Panc1 (cell line): Measurements from ENCODE around the gene SAMD4A. TPM values are rescaled to one million over a fixed set of nuclear protein-coding genes. Genes with fewer than 3 reads are reported as not detected.

Source experiments
- ATAC-seq: fragments of 200-7000 bp; cut with Tn5 transposase; 2 replicates; pipeline ENCODE4 v1.9.1; 2020; ENCODE audit warnings: mild to moderate bottlenecking, moderate library complexity
- BruUV-seq: library from RNA; stranded (reverse); fragments of 400-500 nt; replicated peaks from 2 replicates; lab custom pipeline; 2021; lab: Mats Ljungman, UMichigan
- CTCF ChIA-PET: fragments of 300-600 bp; sonication (Branson Sonifier 250); formaldehyde crosslinking; loops from one replicate; lab custom pipeline; 2022; ENCODE audit warnings: antibody characterized with exemption; lab: Charles Lee
- POLR2A ChIA-PET: fragments of 300-600 bp; sonication (Branson Sonifier 250); formaldehyde crosslinking; loops from one replicate; lab custom pipeline; 2022; ENCODE audit warnings: antibody characterized with exemption; lab: Charles Lee
- DNase-seq: peaks from one replicate; pipeline ENCODE4 v3.0.0-alpha.2; 2010; ENCODE audit warnings: low read depth, low spot score
- H3K27ac ChIP-seq: 2 replicates; pipeline ENCODE4 v1.5.1; 2011; ENCODE audit warnings: mild to moderate bottlenecking, low read length, inconsistent platforms
- H3K27me3 ChIP-seq: fragments of 200-500 bp; sonication (Bioruptor generic); 2 replicates; pipeline ENCODE4 v1.6.0; 2014; ENCODE audit warnings: low read length, inconsistent platforms; ENCODE audit not compliant: control insufficient read depth, insufficient read depth
- H3K36me3 ChIP-seq: fragments of 200-500 bp; sonication (Bioruptor generic); 2 replicates; pipeline ENCODE4 v1.5.1; 2014; ENCODE audit warnings: inconsistent platforms, mild to moderate bottlenecking, low read length, moderate library complexity; ENCODE audit not compliant: control insufficient read depth, insufficient read depth
- H3K4me1 ChIP-seq: 2 replicates; pipeline ENCODE4 v1.5.1; 2011; ENCODE audit warnings: inconsistent platforms, mild to moderate bottlenecking, low read length, moderate library complexity; ENCODE audit not compliant: control insufficient read depth, insufficient read depth
- H3K4me3 ChIP-seq, 2 experiments: 2 replicates each; pipeline ENCODE4 v1.5.1; 2011 to 2012; ENCODE audit warnings: low read depth in 2 of 2, low read length in 2 of 2, mild to moderate bottlenecking in 2 of 2, inconsistent platforms in 1 of 2, moderate library complexity in 1 of 2
- H3K9me3 ChIP-seq: fragments of 200-500 bp; sonication (Bioruptor generic); 2 replicates; pipeline ENCODE4 v1.5.1; 2014; ENCODE audit warnings: low read depth, mild to moderate bottlenecking, inconsistent platforms, low read length, moderate library complexity; ENCODE audit not compliant: control insufficient read depth, insufficient read depth
- POLR2AphosphoS5 ChIP-seq: IDR thresholded peaks from 2 replicates; pipeline ENCODE4 v1.6.1; 2012; ENCODE audit warnings: mild to moderate bottlenecking, low read depth, low read length, moderate library complexity
- SIN3A ChIP-seq: IDR thresholded peaks from 2 replicates; pipeline ENCODE4 v1.6.1; 2012; ENCODE audit warnings: low read depth, mild to moderate bottlenecking, low read length, moderate library complexity, borderline replicate concordance; ENCODE audit not compliant: insufficient read depth
- TCF7L2 ChIP-seq: IDR thresholded peaks from 2 replicates; pipeline ENCODE4 v1.6.1; 2011; ENCODE audit warnings: mild to moderate bottlenecking, low read depth, low read length, inconsistent platforms
- in situ Hi-C: cut with HindIII; loops from 2 replicates; pipeline ENCODE4 v1.10.0; 2016; ENCODE audit warnings: low sequenced_read_pairs, low pct_unique_long_range_greater_than_20kb
- intact Hi-C: fragments of 100-400 bp; cut with micrococcal nuclease; formaldehyde crosslinking; loops from one replicate; pipeline ENCODE4 v1.10.0; 2022; ENCODE audit not compliant: unreplicated experiment
- total RNA-seq: library from RNA; stranded (reverse); gene quantifications from one replicate; pipeline ENCODE4 v1.2.1, GENCODE V29; 2021; ENCODE audit not compliant: unreplicated experiment
- TF ChIP-seq, protein P1 (sequence below): fragments of 450-650 bp; IDR thresholded peaks from 2 replicates; pipeline ENCODE4 v1.5.1; 2017; ENCODE audit warnings: mild to moderate bottlenecking
- TF ChIP-seq, protein P2 (sequence below), 2 experiments: IDR thresholded peaks; 2 replicates each; pipeline ENCODE4 v1.6.1; 2011 to 2012; ENCODE audit warnings: low read depth in 2 of 2, control low read depth in 1 of 2, low read length in 1 of 2, mild to moderate bottlenecking in 1 of 2, moderate library complexity in 1 of 2; ENCODE audit not compliant: insufficient read depth in 1 of 2

The SAMD4A gene
- total RNA-seq, 1 experiment from 2014 or later: 15.2 TPM

DNA sequence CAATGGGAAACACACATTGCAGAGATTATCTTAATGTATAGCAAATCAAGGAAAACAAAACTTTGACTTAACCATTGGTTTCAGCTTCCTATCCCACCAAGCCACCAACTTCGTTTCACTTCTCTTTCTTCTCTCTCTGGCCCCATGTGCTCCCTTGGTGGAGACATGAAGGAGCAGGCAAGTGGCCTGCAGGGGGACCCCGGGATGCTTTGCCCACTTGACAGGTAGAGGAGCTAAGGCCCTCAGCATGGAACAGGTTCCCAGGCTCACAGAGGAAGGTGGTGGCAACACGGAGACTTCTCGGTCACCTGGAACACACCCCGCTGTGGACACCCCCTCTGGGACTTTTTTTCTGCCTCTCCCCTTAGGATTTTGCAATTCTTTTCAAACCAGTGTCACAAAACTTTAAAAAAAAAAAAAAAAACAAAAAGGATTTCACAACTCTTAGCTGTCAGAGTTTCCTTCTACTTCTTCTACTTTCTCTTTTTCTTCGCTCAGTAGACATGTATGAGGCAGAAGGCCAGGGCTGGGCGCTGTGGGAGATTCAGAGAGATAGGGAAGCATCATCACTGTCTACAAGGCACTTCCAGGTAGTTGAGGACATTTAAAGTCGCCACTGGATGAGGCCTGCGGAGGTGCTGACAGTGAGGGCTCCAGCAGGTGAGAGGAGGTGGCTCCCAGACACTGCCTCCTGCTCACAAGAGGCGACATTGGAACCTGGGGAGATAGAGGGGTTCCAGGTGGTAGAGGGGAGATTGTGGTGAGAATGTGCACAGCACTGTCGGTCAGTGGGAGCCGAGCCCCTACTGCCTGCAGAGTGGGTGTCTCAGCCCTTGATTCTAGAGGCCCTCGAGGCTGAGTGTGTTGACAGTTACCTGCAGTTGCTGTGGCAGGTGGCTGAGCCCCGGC lies 216.1 kb downstream of the SAMD4A start:
- TF ChIP-seq SIN3A: no peak
- TF ChIP-seq TCF7L2: no peak
- TF ChIP-seq, protein P1, sequence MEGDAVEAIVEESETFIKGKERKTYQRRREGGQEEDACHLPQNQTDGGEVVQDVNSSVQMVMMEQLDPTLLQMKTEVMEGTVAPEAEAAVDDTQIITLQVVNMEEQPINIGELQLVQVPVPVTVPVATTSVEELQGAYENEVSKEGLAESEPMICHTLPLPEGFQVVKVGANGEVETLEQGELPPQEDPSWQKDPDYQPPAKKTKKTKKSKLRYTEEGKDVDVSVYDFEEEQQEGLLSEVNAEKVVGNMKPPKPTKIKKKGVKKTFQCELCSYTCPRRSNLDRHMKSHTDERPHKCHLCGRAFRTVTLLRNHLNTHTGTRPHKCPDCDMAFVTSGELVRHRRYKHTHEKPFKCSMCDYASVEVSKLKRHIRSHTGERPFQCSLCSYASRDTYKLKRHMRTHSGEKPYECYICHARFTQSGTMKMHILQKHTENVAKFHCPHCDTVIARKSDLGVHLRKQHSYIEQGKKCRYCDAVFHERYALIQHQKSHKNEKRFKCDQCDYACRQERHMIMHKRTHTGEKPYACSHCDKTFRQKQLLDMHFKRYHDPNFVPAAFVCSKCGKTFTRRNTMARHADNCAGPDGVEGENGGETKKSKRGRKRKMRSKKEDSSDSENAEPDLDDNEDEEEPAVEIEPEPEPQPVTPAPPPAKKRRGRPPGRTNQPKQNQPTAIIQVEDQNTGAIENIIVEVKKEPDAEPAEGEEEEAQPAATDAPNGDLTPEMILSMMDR: no peak; the same call in 1 of the 2 replicates
- TF ChIP-seq, protein P2, sequence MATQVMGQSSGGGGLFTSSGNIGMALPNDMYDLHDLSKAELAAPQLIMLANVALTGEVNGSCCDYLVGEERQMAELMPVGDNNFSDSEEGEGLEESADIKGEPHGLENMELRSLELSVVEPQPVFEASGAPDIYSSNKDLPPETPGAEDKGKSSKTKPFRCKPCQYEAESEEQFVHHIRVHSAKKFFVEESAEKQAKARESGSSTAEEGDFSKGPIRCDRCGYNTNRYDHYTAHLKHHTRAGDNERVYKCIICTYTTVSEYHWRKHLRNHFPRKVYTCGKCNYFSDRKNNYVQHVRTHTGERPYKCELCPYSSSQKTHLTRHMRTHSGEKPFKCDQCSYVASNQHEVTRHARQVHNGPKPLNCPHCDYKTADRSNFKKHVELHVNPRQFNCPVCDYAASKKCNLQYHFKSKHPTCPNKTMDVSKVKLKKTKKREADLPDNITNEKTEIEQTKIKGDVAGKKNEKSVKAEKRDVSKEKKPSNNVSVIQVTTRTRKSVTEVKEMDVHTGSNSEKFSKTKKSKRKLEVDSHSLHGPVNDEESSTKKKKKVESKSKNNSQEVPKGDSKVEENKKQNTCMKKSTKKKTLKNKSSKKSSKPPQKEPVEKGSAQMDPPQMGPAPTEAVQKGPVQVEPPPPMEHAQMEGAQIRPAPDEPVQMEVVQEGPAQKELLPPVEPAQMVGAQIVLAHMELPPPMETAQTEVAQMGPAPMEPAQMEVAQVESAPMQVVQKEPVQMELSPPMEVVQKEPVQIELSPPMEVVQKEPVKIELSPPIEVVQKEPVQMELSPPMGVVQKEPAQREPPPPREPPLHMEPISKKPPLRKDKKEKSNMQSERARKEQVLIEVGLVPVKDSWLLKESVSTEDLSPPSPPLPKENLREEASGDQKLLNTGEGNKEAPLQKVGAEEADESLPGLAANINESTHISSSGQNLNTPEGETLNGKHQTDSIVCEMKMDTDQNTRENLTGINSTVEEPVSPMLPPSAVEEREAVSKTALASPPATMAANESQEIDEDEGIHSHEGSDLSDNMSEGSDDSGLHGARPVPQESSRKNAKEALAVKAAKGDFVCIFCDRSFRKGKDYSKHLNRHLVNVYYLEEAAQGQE (IDR thresholded peaks at IDR 0.05; ENCODE audit: insufficient read depth in 1 of 2, low read depth in 2 of 2, low read length in 1 of 2): no peak
- no peak for TF ChIP-seq POLR2AphosphoS5
- POLR2A ChIA-PET: no interaction called here
- intact Hi-C loops: no loop called here
- Histone ChIP-seq H3K9me3 (no peaks in the 10 kb centered on the region), H3K27me3 (no peaks in the 10 kb centered on the region), H3K4me1 (no peaks in the 10 kb centered on the region), H3K4me3 (no peak overlapping the region), H3K27ac (no peak overlapping the region), H3K36me3 (no peaks in the 10 kb centered on the region)
- in situ Hi-C loops: no loop called here
- CTCF ChIA-PET: interaction anchor here (0.6 to 0.8 kb wide), 3 partner anchors 12 to 114 kb away, joined by 3 to 8 read pairs (median 3); no protein-coding TSS in a partner anchor
- ATAC-seq: no peak
- BruUV-seq: no TSS peak
- DNase-seq: no peak

DNA sequence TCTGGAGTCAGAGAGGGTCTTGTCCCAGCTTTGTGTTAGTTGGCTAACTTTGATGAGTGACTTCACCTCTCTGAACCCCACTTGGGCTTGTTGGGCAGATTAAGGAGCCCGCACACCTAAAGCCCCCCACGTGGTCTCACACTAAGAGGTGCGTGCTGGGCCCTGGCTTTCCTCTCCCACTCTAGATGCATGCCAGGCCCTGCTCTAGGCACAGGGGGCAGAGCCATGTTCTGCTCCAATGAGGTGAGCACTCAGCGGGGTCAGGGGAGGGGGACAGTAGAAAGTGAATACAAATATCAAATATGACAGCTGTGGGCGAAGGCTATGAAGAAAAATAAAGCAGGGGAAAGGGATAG lies 216.7 kb downstream of the SAMD4A start:
- no TSS peak for BruUV-seq
- POLR2A ChIA-PET: no interaction called here
- in situ Hi-C loops: no loop called here

More for the DNA sequence above, 216.7 kb downstream of the SAMD4A start:
- CTCF ChIA-PET: interaction anchor here (0.6 to 0.8 kb wide), 3 partner anchors 11 to 115 kb away, joined by 3 to 8 read pairs (median 3); no protein-coding TSS in a partner anchor
- intact Hi-C loops: no loop called here
- H3K9me3 ChIP-seq: no peaks in the 10 kb centered on the region
- no peaks in the 10 kb centered on the region for H3K36me3 ChIP-seq
- no peak for DNase-seq
- no peaks in the 10 kb centered on the region for H3K4me1 ChIP-seq
- H3K27ac ChIP-seq: no peak overlapping the region
- no peak overlapping the region for H3K4me3 ChIP-seq
- ATAC-seq: no peak
- no peaks in the 10 kb centered on the region for H3K27me3 ChIP-seq
- TF ChIP-seq, protein P1: no peak
- no peak for TF ChIP-seq POLR2AphosphoS5
- TF ChIP-seq, protein P2 (IDR thresholded peaks at IDR 0.05; ENCODE audit: insufficient read depth in 1 of 2, low read depth in 2 of 2, low read length in 1 of 2): no peak
- TF ChIP-seq SIN3A: no peak
- no peak for TF ChIP-seq TCF7L2
